Stomach (tissue), 4 donors: ENCODE measurements around the gene KRT8.

Experiments
- EP300 ChIP-seq: sonication (generic); formaldehyde crosslinking; IDR thresholded peaks from one replicate; pipeline ENCODE4 v1.6.1; 2017; ENCODE audit warnings: antibody characterized with exemption
- POLR2A ChIP-seq, 4 donors: fragments of 450-650 bp; IDR thresholded peaks; one replicate each; pipeline ENCODE4 v1.6.1; 2016; ENCODE audit warnings: antibody characterized with exemption in 4 of 4, control low read depth in 2 of 4, mild to moderate bottlenecking in 1 of 4, moderate library complexity in 1 of 4
- TF ChIP-seq, protein P1 (sequence below), 7 experiments: fragments of 450-650 bp in 4 of 7; fragments of 200-600 bp in 3 of 7; sonication (generic) in 3 of 7; IDR thresholded peaks; one replicate each; pipeline ENCODE4 v1.5.1; 2016 to 2019; ENCODE audit warnings: antibody characterized with exemption in 7 of 7, control low read depth in 2 of 7, mild to moderate bottlenecking in 1 of 7

- TF ChIP-seq, protein P1, sequence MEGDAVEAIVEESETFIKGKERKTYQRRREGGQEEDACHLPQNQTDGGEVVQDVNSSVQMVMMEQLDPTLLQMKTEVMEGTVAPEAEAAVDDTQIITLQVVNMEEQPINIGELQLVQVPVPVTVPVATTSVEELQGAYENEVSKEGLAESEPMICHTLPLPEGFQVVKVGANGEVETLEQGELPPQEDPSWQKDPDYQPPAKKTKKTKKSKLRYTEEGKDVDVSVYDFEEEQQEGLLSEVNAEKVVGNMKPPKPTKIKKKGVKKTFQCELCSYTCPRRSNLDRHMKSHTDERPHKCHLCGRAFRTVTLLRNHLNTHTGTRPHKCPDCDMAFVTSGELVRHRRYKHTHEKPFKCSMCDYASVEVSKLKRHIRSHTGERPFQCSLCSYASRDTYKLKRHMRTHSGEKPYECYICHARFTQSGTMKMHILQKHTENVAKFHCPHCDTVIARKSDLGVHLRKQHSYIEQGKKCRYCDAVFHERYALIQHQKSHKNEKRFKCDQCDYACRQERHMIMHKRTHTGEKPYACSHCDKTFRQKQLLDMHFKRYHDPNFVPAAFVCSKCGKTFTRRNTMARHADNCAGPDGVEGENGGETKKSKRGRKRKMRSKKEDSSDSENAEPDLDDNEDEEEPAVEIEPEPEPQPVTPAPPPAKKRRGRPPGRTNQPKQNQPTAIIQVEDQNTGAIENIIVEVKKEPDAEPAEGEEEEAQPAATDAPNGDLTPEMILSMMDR (IDR thresholded peaks at IDR 0.05), result no peak
- no peak for TF ChIP-seq POLR2A (IDR thresholded peaks at IDR 0.05)
- TF ChIP-seq EP300, result no peak
These were observed 40.7 kb upstream of the KRT8 start for GRCh38 chr12:52945389-52946232.
